SH-SY5Y (cell line): ENCODE measurements around the gene GRK6.

Experiments used
- GATA2 ChIP-seq: IDR thresholded peaks from 2 replicates; pipeline ENCODE4 v1.6.1; 2011; ENCODE audit warnings: mild to moderate bottlenecking, low read depth, low read length
- GATA3 ChIP-seq: IDR thresholded peaks from 2 replicates; pipeline ENCODE4 v1.6.1; 2011; ENCODE audit warnings: low read depth, mild to moderate bottlenecking, low read length, moderate library complexity

DNA sequence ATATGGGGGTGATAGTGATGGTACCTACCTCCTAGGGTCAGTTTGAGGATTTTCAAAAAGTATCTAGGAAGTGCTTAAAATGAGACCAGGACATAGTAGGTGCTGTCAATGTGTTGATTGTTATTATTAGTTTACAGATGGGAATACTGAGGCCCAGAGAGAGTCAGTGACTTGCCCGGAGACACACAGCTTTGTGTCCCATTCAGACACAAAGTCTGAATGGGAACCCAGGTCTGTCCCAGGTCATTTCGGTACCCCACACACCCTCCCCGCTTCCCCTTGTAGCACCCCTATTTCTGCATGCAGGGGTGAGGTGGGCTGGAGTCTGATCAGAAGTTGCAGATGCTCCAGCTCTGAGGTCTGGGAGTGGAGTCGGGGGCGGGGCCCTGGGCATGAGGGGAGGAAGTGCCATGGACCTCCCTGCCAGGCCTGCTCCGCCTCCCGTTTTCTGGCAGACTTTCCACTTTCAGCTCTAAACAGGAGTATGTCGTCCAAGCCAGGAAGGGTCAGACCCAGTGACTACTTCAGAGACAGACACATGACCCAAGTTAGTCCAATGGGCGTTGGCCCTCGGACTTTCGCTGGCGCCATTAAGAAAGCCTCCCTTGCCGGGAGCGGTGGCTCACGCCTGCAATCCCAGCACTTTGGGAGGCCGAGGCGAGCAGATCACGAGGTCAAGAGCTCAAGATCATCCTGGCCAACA is 50.2 kb downstream of the GRK6 start:
- no peak for TF ChIP-seq GATA2
- no peak for TF ChIP-seq GATA3
